Mammary epithelial cell (primary cell): ENCODE results near the gene MARS1.

Source experiments
- EZH2 ChIP-seq: IDR thresholded peaks from 2 replicates; pipeline ENCODE4 v1.6.1; 2012; ENCODE audit warnings: low read length, inconsistent platforms, borderline replicate concordance
- TF ChIP-seq, protein P1 (sequence below), 2 donors: IDR thresholded peaks in 1 of 2; conservative IDR thresholded peaks in 1 of 2; 2 replicates each; pipeline ENCODE4 v1.5.1; 2011 to 2012; ENCODE audit warnings: inconsistent platforms in 2 of 2, low read length in 2 of 2, mild to moderate bottlenecking in 2 of 2, control low read depth in 1 of 2, low read depth in 1 of 2; ENCODE audit not compliant: insufficient read depth in 1 of 2; ENCODE audit errors: extremely low read depth in 1 of 2

DNA sequence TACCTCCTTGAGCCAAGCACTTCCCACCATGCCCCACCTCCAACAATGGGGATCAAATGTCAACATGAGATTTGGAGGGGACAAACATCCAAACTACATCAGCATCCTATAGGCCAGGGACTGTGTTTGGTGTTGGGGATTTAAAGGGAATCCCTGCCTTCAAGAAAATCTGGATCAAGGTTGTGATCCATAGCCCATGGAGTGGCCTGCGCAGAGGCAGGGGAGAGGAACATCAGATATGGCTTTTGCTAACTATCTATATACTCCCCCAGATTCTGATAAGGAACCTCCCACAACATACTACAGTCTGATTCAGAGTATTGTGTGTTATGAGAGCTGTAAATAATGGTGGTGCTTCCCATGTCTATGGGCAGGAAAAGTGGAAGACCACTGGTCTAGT lies 67.0 kb downstream of the MARS1 start:
- TF ChIP-seq EZH2 = no peak
- TF ChIP-seq, protein P1, sequence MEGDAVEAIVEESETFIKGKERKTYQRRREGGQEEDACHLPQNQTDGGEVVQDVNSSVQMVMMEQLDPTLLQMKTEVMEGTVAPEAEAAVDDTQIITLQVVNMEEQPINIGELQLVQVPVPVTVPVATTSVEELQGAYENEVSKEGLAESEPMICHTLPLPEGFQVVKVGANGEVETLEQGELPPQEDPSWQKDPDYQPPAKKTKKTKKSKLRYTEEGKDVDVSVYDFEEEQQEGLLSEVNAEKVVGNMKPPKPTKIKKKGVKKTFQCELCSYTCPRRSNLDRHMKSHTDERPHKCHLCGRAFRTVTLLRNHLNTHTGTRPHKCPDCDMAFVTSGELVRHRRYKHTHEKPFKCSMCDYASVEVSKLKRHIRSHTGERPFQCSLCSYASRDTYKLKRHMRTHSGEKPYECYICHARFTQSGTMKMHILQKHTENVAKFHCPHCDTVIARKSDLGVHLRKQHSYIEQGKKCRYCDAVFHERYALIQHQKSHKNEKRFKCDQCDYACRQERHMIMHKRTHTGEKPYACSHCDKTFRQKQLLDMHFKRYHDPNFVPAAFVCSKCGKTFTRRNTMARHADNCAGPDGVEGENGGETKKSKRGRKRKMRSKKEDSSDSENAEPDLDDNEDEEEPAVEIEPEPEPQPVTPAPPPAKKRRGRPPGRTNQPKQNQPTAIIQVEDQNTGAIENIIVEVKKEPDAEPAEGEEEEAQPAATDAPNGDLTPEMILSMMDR (conservative IDR thresholded peaks at IDR 0.05 in 1 of 2, IDR thresholded peaks at IDR 0.05 in 1 of 2; ENCODE audit: extremely low read depth in 1 of 2, insufficient read depth in 1 of 2, low read depth in 1 of 2, low read length in 2 of 2) = no peak
